A549 (cell line): ENCODE results near the gene FAM89B. TPM values are rescaled to one million over a fixed set of nuclear protein-coding genes. Genes with fewer than 3 reads are reported as not detected.

ENCODE experiments used
- ATAC-seq, 2 experiments: fragments of 200-7000 bp in 1 of 2; fragments of >200 bp in 1 of 2; cut with Nextera tagmentation in 1 of 2; cut with Tn5 transposase in 1 of 2; 3 replicates each; pipeline versions ENCODE4 v1.8.0 to v1.9.1; 2018 to 2020; ENCODE audit warnings: mild to moderate bottlenecking in 1 of 2, moderate library complexity in 1 of 2
- CTCF ChIA-PET: fragments of 300-600 bp; sonication (Branson Sonifier 250); formaldehyde crosslinking; extraction: SDS; loops from one replicate; lab custom pipeline; 2021; ENCODE audit warnings: antibody characterized with exemption, inconsistent platforms; lab: Yijun Ruan, JAX
- POLR2A ChIA-PET: fragments of 350-600 bp; formaldehyde crosslinking; extraction: SDS; loops from one replicate; lab custom pipeline; 2021; ENCODE audit warnings: antibody characterized with exemption, inconsistent platforms; lab: Yijun Ruan, JAX
- DNase-seq, 2 experiments: peaks; one replicate each; pipeline versions ENCODE4 v3.0.0 to v3.0.0-alpha.2; 2011 to 2016; ENCODE audit warnings: low read depth in 1 of 2, low spot score in 1 of 2
- FAIRE-seq: peaks from 2 replicates; lab custom pipeline; 2011; peaks lifted over from hg19 to GRCh38; lab: Jason Lieb, UNC
- H3K27ac ChIP-seq, 2 experiments: fragments of >200 bp; sonication (Bioruptor Twin); formaldehyde crosslinking; 3 replicates each; pipeline ENCODE4 v1.5.1; 2016 to 2017
- H3K4me1 ChIP-seq: fragments of >200 bp; sonication (Bioruptor Twin); formaldehyde crosslinking; 3 replicates; pipeline ENCODE4 v1.6.1; 2016
- H3K4me2 ChIP-seq: fragments of >200 bp; sonication (Bioruptor Twin); formaldehyde crosslinking; 3 replicates; pipeline ENCODE4 v1.6.1; 2016
- H3K4me3 ChIP-seq: fragments of >200 bp; sonication (Bioruptor Twin); formaldehyde crosslinking; 3 replicates; pipeline ENCODE4 v1.5.1; 2016
- H3K9me3 ChIP-seq: fragments of >200 bp; sonication (Bioruptor Twin); formaldehyde crosslinking; 3 replicates; pipeline ENCODE4 v1.6.1; 2016
- HOXB13 ChIP-seq: fragments of 250-450 bp; sonication (Bioruptor Pico); IDR thresholded peaks from 2 replicates; pipeline ENCODE4 v1.5.0; 2020; ENCODE audit warnings: low read depth, mild to moderate bottlenecking, moderate library complexity
- MAFK ChIP-seq: fragments of 450-650 bp; IDR thresholded peaks from 2 replicates; pipeline ENCODE4 v1.6.1; 2014; ENCODE audit not compliant: partially characterized antibody
- NPAS2 ChIP-seq: fragments of 250-450 bp; sonication (Bioruptor Pico); IDR thresholded peaks from 2 replicates; pipeline ENCODE4 v1.8.0; 2022; ENCODE audit warnings: mild to moderate bottlenecking, moderate library complexity, borderline replicate concordance
- POLR2AphosphoS2 ChIP-seq: conservative IDR thresholded peaks from 2 replicates; pipeline ENCODE4 v1.6.1; 2012; ENCODE audit warnings: low read length, improper control_type of control experiment, inconsistent platforms
- ZSCAN20 ChIP-seq: fragments of 250-450 bp; sonication (Bioruptor Pico); IDR thresholded peaks from 2 replicates; pipeline ENCODE4 v1.8.0; 2022; ENCODE audit warnings: mild to moderate bottlenecking, moderate library complexity
- WGBS: methylation state at CpG from one replicate; pipeline ENCODE4 v1.1.6; 2017; ENCODE audit errors: missing lambda C conversion rate; 5-methylcytosine and 5-hydroxymethylcytosine counted together
- polyA plus RNA-seq, 4 experiments: library from polyadenylated mRNA; depleted of rRNA in 3 of 4; stranded (reverse); fragments of >200 nt; fragmentation: RNase III in 1 of 4; extraction: RNeasy Plus Mini Kit Qiagen cat#74134 plus additional on column Dnase treatment in 1 of 4; gene quantifications; 2 replicates in 3 of 4; 3 replicates in 1 of 4; pipeline ENCODE4 v1.2.3, GENCODE V29; 2011 to 2017
- TF ChIP-seq, protein P1 (sequence below): fragments of 200-600 bp; sonication (generic); IDR thresholded peaks from 2 replicates; pipeline ENCODE4 v1.6.1; 2016; ENCODE audit warnings: antibody characterized with exemption, mild to moderate bottlenecking, moderate library complexity
- TF ChIP-seq, protein P2 (sequence below): fragments of >200 bp; sonication (Bioruptor Twin); formaldehyde crosslinking; IDR thresholded peaks from 2 replicates; pipeline ENCODE4 v1.6.1; 2016
- TF ChIP-seq, protein P3 (sequence below): fragments of >200 bp; sonication (Bioruptor Twin); formaldehyde crosslinking; IDR thresholded peaks from 3 replicates; pipeline ENCODE4 v1.6.1; 2016

The FAM89B gene
- polyA plus RNA-seq, 2 of the 4 experiments (the other 2 are of a cell fraction) = 13.5 to 23.9 TPM

DNA sequence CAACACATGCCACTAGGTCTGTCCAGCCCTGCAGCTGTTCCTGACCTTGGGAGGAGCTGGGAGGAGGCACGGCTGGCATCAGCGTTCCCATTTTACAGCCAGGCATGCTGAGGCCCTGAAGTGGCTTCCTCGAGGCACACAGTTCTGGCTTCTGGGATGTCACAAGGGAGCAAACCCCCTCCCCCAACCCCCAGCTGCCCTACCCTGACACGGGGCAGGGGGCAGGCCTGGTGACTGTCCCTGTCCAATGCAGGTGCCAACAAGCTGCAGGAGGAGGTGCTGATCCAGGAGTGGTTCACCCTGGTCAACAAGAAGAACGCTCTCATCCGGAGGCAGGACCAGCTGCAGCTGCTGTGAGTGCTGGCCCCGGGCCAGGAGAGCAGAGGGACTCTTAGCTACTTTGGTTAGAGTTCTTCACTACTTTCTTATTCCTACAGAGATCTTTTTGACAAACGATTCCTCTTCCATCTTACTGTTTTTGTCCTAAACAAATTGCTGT lies 18.0 kb downstream of the FAM89B start (continued):
- TF ChIP-seq, protein P1, sequence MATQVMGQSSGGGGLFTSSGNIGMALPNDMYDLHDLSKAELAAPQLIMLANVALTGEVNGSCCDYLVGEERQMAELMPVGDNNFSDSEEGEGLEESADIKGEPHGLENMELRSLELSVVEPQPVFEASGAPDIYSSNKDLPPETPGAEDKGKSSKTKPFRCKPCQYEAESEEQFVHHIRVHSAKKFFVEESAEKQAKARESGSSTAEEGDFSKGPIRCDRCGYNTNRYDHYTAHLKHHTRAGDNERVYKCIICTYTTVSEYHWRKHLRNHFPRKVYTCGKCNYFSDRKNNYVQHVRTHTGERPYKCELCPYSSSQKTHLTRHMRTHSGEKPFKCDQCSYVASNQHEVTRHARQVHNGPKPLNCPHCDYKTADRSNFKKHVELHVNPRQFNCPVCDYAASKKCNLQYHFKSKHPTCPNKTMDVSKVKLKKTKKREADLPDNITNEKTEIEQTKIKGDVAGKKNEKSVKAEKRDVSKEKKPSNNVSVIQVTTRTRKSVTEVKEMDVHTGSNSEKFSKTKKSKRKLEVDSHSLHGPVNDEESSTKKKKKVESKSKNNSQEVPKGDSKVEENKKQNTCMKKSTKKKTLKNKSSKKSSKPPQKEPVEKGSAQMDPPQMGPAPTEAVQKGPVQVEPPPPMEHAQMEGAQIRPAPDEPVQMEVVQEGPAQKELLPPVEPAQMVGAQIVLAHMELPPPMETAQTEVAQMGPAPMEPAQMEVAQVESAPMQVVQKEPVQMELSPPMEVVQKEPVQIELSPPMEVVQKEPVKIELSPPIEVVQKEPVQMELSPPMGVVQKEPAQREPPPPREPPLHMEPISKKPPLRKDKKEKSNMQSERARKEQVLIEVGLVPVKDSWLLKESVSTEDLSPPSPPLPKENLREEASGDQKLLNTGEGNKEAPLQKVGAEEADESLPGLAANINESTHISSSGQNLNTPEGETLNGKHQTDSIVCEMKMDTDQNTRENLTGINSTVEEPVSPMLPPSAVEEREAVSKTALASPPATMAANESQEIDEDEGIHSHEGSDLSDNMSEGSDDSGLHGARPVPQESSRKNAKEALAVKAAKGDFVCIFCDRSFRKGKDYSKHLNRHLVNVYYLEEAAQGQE = no peak
- TF ChIP-seq, protein P2, sequence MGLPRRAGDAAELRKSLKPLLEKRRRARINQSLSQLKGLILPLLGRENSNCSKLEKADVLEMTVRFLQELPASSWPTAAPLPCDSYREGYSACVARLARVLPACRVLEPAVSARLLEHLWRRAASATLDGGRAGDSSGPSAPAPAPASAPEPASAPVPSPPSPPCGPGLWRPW = no peak
- no peak for TF ChIP-seq ZSCAN20

DNA sequence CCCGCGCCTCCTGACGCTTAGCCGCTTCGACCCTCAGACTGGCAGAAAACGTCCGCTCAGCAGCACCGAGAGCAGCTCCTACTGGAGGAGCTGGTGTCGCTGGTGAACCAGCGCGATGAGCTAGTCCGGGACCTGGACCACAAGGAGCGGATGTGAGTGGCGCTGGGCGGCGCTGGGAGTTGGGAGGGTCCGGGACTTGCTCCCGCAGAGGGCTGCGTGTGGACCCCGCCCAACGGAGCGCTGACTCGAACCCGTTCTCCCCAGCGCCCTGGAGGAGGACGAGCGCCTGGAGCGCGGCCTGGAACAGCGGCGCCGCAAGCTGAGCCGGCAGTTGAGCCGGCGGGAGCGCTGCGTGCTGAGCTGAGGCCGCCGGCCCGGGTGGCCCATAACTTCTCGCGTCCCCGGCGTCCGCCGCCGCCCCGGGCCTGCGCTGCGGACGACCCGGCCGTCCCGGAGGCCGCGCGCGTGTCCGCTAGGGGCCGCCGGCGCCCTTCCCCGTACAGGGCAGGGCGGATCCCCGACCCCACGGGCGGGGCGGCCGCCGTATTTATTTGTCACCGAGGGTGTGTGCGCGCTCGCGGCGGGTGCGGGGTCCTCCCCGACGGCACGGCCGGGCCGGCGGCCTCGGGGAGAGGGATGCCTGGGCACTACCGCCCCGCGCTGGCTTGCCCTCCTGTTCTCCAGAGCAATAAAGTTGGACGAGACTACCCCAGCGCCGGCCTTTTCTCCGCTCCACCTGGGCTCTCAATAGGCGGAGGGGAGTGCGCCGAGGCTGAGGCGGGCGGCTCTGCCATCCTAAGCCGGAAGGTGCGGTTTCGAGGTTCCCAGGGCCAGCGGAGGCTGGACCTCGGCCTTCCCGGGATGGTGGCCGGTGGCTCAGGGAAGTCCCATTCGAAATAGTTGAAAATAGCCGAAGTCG lies 19.9 kb downstream of the FAM89B start:
- H3K4me2 ChIP-seq = no peak overlapping the region
- no peak for FAIRE-seq
- WGBS = 95% methylated on average over 95 of the region's 106 CpGs
- ChIA-PET POLR2A (interaction anchor here (0.6 to 1.4 kb wide), 3 partner anchors 21 to 84 kb away, joined by 4 to 5 read pairs (median 4); partner anchors contain the start of gene PCNX3), CTCF (interaction anchor here (1.0 to 14.6 kb wide), 9 partner anchors 9 to 268 kb away, joined by 3 to 249 read pairs (median 36); partner anchors contain the start of genes EHBP1L1, FAM89B, MAP3K11 and MUS81)
- TF ChIP-seq MAFK (peak; percentile 63), HOXB13 (CRISPR knock-in tag) (no peak)
- H3K4me3 ChIP-seq = no peak overlapping the region
- no peak overlapping the region for H3K27ac ChIP-seq
- H3K9me3 ChIP-seq = no peaks in the 10 kb centered on the region
- no peak for DNase-seq
- peaks cover 14% of the 10 kb centered on the region for H3K4me1 ChIP-seq
- ATAC-seq = no peak

DNA sequence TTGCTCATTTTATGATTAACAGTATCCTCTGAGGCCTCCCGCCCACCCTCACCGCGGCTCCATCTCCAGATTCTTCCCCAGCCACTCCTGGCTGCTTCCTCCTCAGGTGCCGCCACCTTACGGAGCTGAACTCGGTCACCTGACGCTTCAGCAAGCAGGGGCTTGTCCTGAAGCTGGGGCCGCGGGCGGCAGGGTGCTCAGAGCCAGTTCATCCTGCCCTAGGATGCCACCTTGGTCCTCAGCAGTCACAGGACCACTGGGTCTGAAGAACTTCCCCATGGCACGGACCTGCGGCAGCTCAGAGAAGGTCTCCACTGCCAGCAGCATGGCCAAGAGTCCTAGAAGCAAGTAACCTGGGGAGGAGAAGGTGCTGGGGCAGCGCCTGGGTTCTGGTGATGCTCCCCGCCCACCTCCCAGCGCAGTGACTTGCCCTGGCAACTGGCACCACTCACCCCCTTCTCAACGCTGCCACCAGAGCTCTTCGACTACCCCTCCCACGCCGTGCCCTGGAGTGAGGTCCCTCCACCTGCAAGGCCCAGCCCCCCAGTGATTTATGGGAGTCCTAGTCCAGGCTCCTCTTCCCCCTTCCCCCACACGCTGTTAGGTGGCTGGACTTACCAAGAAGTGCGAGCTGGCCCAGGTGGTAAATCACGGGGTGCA lies 20.6 kb downstream of the FAM89B start:
- no peak overlapping the region for H3K4me3 ChIP-seq
- WGBS = 88% methylated on average over 20 of the region's 22 CpGs

More for the DNA sequence above, 20.6 kb downstream of the FAM89B start:
- FAIRE-seq = no peak
- no peaks in the 10 kb centered on the region for H3K9me3 ChIP-seq
- TF ChIP-seq NPAS2 (CRISPR knock-in tag) (no peak), POLR2AphosphoS2 (no peak)
- TF ChIP-seq, protein P2 = no peak
- TF ChIP-seq, protein P3, sequence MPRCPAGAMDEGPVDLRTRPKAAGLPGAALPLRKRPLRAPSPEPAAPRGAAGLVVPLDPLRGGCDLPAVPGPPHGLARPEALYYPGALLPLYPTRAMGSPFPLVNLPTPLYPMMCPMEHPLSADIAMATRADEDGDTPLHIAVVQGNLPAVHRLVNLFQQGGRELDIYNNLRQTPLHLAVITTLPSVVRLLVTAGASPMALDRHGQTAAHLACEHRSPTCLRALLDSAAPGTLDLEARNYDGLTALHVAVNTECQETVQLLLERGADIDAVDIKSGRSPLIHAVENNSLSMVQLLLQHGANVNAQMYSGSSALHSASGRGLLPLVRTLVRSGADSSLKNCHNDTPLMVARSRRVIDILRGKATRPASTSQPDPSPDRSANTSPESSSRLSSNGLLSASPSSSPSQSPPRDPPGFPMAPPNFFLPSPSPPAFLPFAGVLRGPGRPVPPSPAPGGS = no peak
- ChIA-PET CTCF (interaction anchor here (0.8 to 14.6 kb wide), 20 partner anchors 9 to 267 kb away, joined by 3 to 249 read pairs (median 5); partner anchors contain the start of genes EHBP1L1, FAM89B, MAP3K11 and MUS81), POLR2A (interaction anchor here (1.4 kb wide), 1 partner anchor 22 kb away, joined by 4 read pairs; the partner anchor contains the start of gene PCNX3)
- H3K4me2 ChIP-seq = no peak overlapping the region
- ATAC-seq = no peak
- no peak for DNase-seq
- H3K4me1 ChIP-seq = peaks cover 6% of the 10 kb centered on the region
- no peak overlapping the region for H3K27ac ChIP-seq
